HG03064 (cell line): Measurements from ENCODE around the gene MPZL2.

Experiments used
- ATAC-seq: cut with Tn5 transposase; IDR thresholded peaks from one replicate; pipeline ENCODE4 v1.9.1; 2021; ENCODE audit warnings: low read depth; ENCODE audit not compliant: unreplicated experiment

MPZL2 gene

GRCh38 chr11:118223570-118223969 is 40.5 kb downstream of the MPZL2 start:
- ATAC-seq: no peak

- ATAC-seq: no peak
Observed at GRCh38 chr11:118222437-118222836, 41.7 kb downstream of the MPZL2 start.

- no peak for ATAC-seq
Observed at GRCh38 chr11:118221419-118221818, 42.7 kb downstream of the MPZL2 start.

GRCh38 chr11:118219732-118220131 is 44.4 kb downstream of the MPZL2 start:
- ATAC-seq: no peak

- ATAC-seq: no peak
Observed at GRCh38 chr11:118219244-118219643, 44.9 kb downstream of the MPZL2 start.

GRCh38 chr11:118217575-118217974 is 46.5 kb downstream of the MPZL2 start:
- no peak for ATAC-seq

- ATAC-seq: peak; percentile 52
Observed at GRCh38 chr11:118216621-118217481, 47.2 kb downstream of the MPZL2 start.

GRCh38 chr11:118215765-118216164 is 48.3 kb downstream of the MPZL2 start:
- ATAC-seq: no peak

- ATAC-seq: no peak
Observed at GRCh38 chr11:118215262-118215661, 48.8 kb downstream of the MPZL2 start.

- no peak for ATAC-seq
Observed at GRCh38 chr11:118214210-118214914, 49.7 kb downstream of the MPZL2 start.

GRCh38 chr11:118213781-118214180 is 50.3 kb downstream of the MPZL2 start:
- no peak for ATAC-seq

GRCh38 chr11:118213201-118213600 is 50.9 kb downstream of the MPZL2 start:
- no peak for ATAC-seq

- no peak for ATAC-seq
Observed at GRCh38 chr11:118212781-118213191, 51.3 kb downstream of the MPZL2 start.

GRCh38 chr11:118212131-118212725 is 51.9 kb downstream of the MPZL2 start:
- no peak for ATAC-seq

GRCh38 chr11:118211006-118211405 is 53.1 kb downstream of the MPZL2 start:
- no peak for ATAC-seq

GRCh38 chr11:118210323-118210722 is 53.8 kb downstream of the MPZL2 start:
- no peak for ATAC-seq

GRCh38 chr11:118209033-118209432 is 55.1 kb downstream of the MPZL2 start:
- no peak for ATAC-seq

- ATAC-seq: no peak
Observed at GRCh38 chr11:118207079-118207478, 57.0 kb downstream of the MPZL2 start.

GRCh38 chr11:118206391-118207031 is 57.6 kb downstream of the MPZL2 start:
- ATAC-seq: no peak

GRCh38 chr11:118205606-118206378 is 58.3 kb downstream of the MPZL2 start:
- no peak for ATAC-seq
